Osteoblast (primary cell): Measurements from ENCODE around the gene ARHGAP42. TPM values are rescaled to one million over a fixed set of nuclear protein-coding genes. Genes with fewer than 3 reads are reported as not detected.

Experiments used
- DNase-seq: peaks from one replicate; pipeline ENCODE4 v3.0.0; 2011; ENCODE audit warnings: low spot score, mixed read lengths; ENCODE audit not compliant: insufficient read length; ENCODE audit errors: missing footprints
- H2AFZ ChIP-seq: 2 replicates; pipeline ENCODE4 v1.6.0; 2011; ENCODE audit warnings: mild to moderate bottlenecking, low read length
- H3K27ac ChIP-seq: 2 replicates; pipeline ENCODE4 v1.5.1; 2011; ENCODE audit warnings: mild to moderate bottlenecking, low read depth, low read length, moderate library complexity
- H3K27me3 ChIP-seq: 2 replicates; pipeline ENCODE4 v1.6.0; 2012; ENCODE audit warnings: mild to moderate bottlenecking, control low read depth, inconsistent platforms, low read length, moderate library complexity; ENCODE audit not compliant: insufficient read depth
- H3K36me3 ChIP-seq: 2 replicates; pipeline ENCODE4 v1.5.1; 2011; ENCODE audit warnings: mild to moderate bottlenecking, low read length, control low read depth, moderate library complexity; ENCODE audit not compliant: insufficient read depth
- H3K4me1 ChIP-seq: 2 replicates; pipeline ENCODE4 v1.5.1; 2011; ENCODE audit warnings: mild to moderate bottlenecking, low read length, control low read depth, moderate library complexity; ENCODE audit not compliant: insufficient read depth
- H3K4me2 ChIP-seq: 2 replicates; pipeline ENCODE4 v1.6.0; 2011; ENCODE audit warnings: mild to moderate bottlenecking, low read length; ENCODE audit not compliant: insufficient read depth
- H3K4me3 ChIP-seq: fragments of 200-600 bp; sonication (generic); 3 replicates; pipeline ENCODE4 v1.5.1; 2012; ENCODE audit warnings: mild to moderate bottlenecking, low read length, inconsistent platforms; ENCODE audit not compliant: insufficient read depth
- H3K79me2 ChIP-seq: 2 replicates; pipeline ENCODE4 v1.6.0; 2012; ENCODE audit warnings: mild to moderate bottlenecking, low read length, control low read depth, inconsistent platforms; ENCODE audit not compliant: insufficient read depth
- H3K9me3 ChIP-seq: 2 replicates; pipeline ENCODE4 v1.5.1; 2011; ENCODE audit warnings: low read depth, low read length, control low read depth
- H4K20me1 ChIP-seq: 2 replicates; pipeline ENCODE4 v1.6.0; 2012; ENCODE audit warnings: mild to moderate bottlenecking, low read length, control low read depth; ENCODE audit not compliant: insufficient read depth
- CTCF ChIP-seq: IDR thresholded peaks from 2 replicates; pipeline ENCODE4 v1.5.1; 2011; ENCODE audit warnings: mild to moderate bottlenecking, low read depth, low read length, moderate library complexity; ENCODE audit errors: extremely low read depth
- total RNA-seq: library from RNA; depleted of rRNA; stranded (reverse); fragments of >200 nt; gene quantifications from 2 replicates; pipeline ENCODE4 v1.2.3, GENCODE V29; 2012

ARHGAP42 gene
- total RNA-seq, 1 donor, result 9.4 TPM

- H3K4me3 ChIP-seq, result no peak overlapping the region
- peaks cover 29% of the 10 kb centered on the region for H3K4me1 ChIP-seq
- DNase-seq, result no peak
- no peak overlapping the region for H3K27ac ChIP-seq
- H3K36me3 ChIP-seq, result no peaks in the 10 kb centered on the region
- no peaks in the 10 kb centered on the region for H4K20me1 ChIP-seq
- no peaks in the 10 kb centered on the region for H3K27me3 ChIP-seq
- H3K4me2 ChIP-seq, result no peak overlapping the region
- H3K9me3 ChIP-seq, result no peaks in the 10 kb centered on the region
- peak; percentile 21 for TF ChIP-seq CTCF
- no peak overlapping the region for H2AFZ ChIP-seq
- H3K79me2 ChIP-seq, result peaks cover 2% of the 10 kb centered on the region
These were observed 141.0 kb downstream of the ARHGAP42 start for GRCh38 chr11:100827934-100828661.

- H3K27me3 ChIP-seq, result no peaks in the 10 kb centered on the region
- no peak for DNase-seq
- no peak overlapping the region for H3K4me3 ChIP-seq
- H4K20me1 ChIP-seq, result no peaks in the 10 kb centered on the region
- H3K4me2 ChIP-seq, result no peak overlapping the region
- H3K4me1 ChIP-seq, result peaks cover 19% of the 10 kb centered on the region
- no peaks in the 10 kb centered on the region for H3K36me3 ChIP-seq
- H3K27ac ChIP-seq, result no peak overlapping the region
- TF ChIP-seq CTCF, result no peak
- no peaks in the 10 kb centered on the region for H3K9me3 ChIP-seq
- peaks cover 2% of the 10 kb centered on the region for H3K79me2 ChIP-seq
- H2AFZ ChIP-seq, result no peak overlapping the region
These were observed 143.2 kb downstream of the ARHGAP42 start for GRCh38 chr11:100830274-100830673.

DNA sequence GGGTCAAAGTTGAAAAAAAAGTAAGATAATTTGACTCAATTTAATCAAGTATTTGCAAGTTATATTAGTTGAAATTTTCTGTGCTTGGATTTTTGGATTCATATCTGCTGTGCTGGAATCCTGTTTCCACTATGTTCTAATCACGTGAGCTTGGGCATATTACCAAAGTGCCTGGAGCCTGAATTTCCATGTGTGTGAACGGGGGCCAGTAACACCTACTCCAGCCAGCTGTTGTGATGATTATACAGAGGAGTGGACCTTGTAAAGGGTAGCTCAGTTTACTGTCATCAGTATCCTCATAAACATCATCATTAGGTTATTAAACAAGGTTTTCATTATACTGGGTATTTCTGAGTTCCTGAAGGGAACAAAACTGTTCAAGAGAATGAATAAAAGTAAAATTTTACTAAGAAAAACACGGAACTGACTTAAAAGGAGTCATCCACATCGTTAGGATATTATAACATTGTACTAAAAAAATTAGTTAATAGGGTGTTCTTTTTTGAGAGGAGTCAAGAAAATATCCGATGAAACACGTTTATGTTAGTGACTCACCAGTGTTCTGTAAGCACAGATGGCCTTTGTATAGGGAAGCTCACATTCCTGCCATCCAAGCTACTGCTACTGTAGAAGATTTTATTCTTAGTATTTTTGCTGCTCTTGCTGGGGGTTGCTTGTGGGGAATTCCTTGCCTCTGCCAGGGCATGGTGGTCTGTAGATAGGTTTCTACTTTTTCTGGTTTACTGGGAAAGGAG, 144.1 kb downstream of the ARHGAP42 start:
- no peak overlapping the region for H2AFZ ChIP-seq
- no peak overlapping the region for H3K4me3 ChIP-seq
- no peak for TF ChIP-seq CTCF
- H3K79me2 ChIP-seq, result peaks cover 2% of the 10 kb centered on the region
- no peaks in the 10 kb centered on the region for H3K9me3 ChIP-seq
- H4K20me1 ChIP-seq, result no peaks in the 10 kb centered on the region
- peaks cover 19% of the 10 kb centered on the region for H3K4me1 ChIP-seq
- H3K27me3 ChIP-seq, result no peaks in the 10 kb centered on the region
- H3K4me2 ChIP-seq, result peak overlapping the region; percentile 2
- H3K27ac ChIP-seq, result no peak overlapping the region
- no peak for DNase-seq
- H3K36me3 ChIP-seq, result no peaks in the 10 kb centered on the region

DNA sequence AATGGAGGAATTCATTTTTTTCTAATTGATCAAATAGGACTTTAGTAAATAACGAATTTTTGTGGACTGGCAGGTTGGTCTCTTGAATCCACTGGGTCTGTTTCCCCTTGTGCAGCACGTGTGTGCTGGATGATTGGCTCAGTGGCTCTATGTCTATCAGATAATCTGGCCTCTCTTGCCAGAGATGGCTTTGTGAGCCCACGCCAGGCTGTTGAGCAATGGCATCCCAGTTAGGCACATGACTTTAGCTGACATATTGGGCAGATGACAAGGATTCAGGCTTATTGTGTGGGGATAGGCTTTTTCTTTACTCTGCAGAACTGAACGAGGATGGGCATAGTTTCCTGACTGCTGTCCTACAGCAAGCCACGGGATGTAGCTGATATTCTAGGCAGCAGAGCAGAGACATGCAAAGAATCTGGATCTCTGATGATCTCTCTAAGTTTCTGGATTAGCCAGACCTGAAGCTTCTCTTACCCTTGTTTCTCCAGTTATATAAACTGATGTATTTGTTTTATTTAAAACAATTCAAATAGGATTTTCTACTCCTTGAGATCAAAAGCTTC, 144.9 kb downstream of the ARHGAP42 start:
- DNase-seq, result no peak
- no peaks in the 10 kb centered on the region for H3K9me3 ChIP-seq
- H3K4me2 ChIP-seq, result no peak overlapping the region
- peaks cover 19% of the 10 kb centered on the region for H3K4me1 ChIP-seq
- H3K27me3 ChIP-seq, result no peaks in the 10 kb centered on the region
- H2AFZ ChIP-seq, result no peak overlapping the region
- no peak overlapping the region for H3K27ac ChIP-seq
- no peak overlapping the region for H3K4me3 ChIP-seq
- TF ChIP-seq CTCF, result no peak
- peaks cover 2% of the 10 kb centered on the region for H3K79me2 ChIP-seq
- H4K20me1 ChIP-seq, result no peaks in the 10 kb centered on the region
- H3K36me3 ChIP-seq, result no peaks in the 10 kb centered on the region
